ENCODE data around the gene CPVL.

CPVL gene

DNA sequence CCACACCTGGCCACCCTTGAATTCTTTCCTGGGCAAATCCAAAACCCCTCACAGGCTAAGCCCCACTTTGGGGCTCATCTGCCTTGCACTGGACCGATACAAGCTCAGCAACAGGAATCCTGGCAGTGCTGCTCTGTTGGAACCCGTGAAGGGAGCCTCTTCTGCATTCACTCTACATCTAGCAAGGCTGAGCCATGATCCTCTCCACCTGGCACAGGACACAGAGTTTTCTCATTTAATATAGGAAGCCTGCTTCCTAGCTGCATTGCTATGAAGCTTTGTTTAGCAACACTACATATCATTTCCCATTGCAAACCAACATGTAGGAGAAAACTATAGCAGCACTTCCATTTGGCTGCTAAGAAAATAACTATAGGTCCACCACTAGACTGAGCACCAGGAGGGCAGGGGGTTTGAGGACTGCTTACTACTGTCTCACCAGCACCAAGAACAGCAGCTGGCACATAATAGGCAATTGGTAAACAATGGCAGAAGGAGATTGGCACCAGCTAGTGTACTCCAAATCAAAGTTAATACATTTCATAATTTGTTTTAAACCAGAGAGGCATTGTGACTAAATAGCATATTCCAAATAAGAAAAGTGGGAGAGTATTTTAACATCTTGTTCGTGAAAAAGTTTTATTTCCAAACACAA lies 56.1 kb downstream of the CPVL start:
- no peak for FAIRE-seq

DNA sequence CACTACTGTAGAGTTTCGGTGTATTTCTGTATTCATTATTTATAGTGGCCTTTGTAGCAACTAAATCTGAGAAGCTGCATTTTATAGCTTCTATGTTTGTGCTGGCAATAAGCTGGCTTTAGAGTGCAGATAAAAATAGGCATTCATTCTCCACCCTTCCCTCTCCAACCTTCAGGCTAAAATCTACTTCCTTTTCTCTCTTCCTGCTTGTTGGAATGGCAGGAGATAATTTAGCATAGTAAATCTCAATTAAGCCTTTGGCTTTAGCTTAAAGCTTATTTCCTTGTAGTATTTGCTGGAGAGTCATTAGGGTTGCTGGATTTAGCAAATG lies 58.5 kb downstream of the CPVL start:
- no peak for FAIRE-seq

DNA sequence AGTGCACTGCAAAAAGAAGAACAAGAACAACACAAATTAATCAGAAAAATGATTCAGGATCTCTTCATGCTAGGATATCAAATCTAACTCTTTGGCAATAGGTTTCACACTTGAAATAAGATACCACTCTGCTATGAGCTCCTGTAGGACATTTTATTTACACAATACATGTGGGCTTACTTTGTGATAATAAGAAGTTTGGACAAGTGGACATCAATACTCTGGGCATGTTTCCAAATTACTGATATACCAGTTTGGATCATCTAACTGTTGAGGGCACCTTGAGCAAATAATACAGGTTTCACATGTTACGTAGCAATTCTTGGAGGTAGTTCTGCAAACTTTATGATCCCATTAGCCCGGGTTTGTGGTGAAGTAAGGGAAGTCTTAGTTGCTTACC lies 59.8 kb downstream of the CPVL start:
- no peak for FAIRE-seq

DNA sequence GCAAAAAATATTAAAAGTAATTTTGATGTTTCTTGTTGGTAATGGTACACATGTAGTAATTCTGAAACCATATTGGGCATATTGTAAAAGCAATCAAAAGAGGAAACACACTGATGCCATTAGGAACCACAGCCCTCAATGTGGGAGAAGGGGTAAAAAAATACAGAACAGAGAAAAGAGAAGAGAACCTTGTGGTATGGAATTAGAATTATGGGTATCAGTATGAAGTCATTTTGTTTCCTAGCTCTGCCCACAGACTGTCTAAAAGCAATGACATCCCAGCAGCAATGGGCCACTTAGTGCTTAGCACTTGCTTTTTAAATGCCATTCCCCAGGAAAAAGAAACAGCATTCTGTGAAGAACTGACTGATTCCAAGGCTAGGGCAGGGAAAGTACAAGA lies 61.5 kb downstream of the CPVL start:
- FAIRE-seq = no peak

DNA sequence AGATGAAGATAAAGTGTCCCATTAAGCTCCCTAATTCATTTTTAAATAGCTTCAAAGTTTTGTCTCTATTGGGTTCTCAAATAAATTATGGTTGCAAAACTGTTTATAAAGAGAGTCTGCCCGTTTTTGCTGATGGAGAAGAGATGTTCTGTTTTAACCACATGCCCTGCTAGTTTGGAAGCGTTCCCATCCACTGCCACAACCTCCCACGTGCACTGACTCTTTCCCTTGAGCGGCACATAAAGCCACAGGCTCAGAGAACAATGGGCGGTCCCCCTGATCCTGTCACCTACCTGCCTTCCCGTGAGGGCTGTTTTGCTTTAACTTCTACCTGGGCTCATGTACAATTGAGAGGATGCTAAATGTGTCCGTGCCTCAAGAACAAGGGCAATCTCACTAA lies 65.5 kb downstream of the CPVL start:
- no peak for FAIRE-seq

DNA sequence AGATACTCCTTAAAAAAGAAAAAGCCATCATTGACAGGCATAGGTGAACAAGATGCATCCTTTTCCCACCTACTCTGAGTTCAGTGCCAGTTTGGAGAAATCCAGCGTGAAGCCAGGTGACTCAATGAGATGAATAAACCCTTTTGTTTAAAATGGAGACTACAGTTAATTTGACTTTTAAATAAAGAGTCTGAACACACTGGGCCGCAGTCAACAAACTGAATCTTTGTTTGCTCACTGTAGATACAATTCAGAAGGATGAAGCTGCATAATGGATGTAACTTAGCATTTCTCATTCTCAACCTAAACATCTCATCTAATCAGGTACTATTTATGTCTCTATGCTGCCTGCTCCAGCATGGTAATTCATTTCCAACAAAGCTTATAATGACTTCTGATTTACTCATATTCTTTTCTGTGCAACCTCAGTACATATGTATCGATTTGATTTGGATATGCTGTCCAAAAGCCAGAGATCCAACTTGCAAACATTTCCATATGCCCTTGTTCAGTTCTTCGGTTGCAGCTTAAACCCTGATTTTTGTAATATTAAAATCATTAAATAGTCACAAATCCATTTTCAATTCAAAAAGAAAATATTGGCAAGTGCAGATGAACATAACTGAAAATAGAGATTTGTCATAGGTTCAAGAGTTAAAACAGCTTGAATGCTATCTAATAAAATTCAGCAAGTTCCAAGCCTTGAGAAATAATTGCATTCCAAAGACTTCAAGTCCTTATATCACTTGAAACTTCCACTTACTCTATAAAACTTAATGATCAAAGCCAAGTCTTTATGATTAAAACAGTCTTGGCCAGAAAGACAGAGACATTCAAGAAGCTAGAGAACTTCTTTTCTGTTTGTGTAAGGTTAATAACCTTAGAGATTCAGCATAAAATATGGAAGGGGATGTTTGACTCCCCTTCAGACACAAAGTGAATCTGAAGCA lies 67.8 kb downstream of the CPVL start:
- FAIRE-seq = no peak

DNA sequence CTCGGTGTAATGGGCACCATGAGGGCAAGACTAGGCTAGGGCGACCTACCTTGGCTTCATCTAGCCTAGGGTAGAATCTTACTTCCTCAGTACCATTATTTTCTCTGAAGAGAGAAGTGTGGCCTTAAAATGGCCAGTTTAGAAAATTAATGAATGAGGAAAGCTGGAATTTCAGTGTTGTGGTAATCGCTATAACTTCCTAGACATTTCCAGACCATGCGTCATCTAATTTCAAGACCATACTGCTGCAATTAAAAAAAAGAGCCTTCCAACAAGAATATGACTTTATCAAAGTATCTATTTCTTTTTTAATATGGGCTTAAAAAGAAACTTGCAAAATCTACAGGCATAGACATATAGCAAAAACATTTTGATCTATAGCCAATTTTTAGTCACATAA lies 68.5 kb downstream of the CPVL start:
- no peak for FAIRE-seq

DNA sequence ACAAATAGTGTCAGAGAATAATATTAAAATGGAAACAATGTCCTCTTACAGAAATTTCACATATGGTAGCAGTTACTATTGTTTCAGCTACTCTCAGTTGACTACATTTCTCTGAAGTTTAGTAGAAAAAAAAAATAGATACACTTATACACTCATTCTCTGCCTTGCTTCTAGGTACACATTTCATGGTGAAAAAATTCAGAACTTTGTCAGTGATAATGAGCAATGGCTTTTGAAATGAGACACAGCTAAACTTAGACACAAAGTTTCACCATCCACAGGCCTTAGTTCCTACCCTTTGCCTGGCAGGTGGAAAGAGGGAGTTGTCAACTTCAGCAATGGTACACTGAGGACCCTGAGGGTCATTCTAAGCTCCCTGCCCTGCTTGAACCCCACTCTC lies 69.2 kb downstream of the CPVL start:
- FAIRE-seq = no peak

DNA sequence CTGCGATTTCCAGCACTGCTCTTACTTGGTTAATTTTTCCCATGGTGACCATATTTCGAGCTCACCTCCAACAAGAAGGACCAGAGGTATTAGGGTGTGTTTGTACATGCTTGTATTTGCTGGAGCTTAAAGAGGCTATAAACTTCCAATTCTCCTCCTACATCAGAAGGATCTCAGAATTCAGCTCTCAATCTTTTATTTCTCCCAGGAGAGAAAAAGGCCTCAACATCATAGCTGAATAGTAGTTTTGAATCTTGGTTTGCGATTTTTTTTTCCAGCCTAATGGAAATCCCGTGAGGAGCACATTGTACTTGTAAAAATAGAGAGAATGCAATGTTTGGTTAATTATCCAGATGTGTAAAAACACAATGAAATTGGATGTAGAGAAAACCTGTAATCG lies 69.7 kb downstream of the CPVL start:
- no peak for FAIRE-seq

DNA sequence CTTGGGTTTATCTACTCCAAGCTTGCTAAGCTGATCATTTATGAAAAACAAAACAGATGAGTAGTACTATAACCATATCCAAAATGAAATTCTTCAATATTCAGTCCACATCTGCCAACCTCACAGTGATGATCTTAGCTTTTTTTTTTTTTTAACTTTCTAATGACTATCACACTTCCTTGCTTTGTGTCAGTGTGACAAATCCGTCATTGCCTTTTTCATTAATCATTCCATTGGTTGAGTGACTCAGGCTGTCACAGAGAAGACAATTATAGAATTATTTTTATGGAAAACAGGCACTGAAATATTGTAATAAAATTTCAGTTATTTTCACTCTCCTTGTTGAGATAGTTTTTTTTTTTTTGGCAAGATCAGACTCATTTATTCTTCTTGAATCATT lies 70.7 kb downstream of the CPVL start:
- no peak for FAIRE-seq

DNA sequence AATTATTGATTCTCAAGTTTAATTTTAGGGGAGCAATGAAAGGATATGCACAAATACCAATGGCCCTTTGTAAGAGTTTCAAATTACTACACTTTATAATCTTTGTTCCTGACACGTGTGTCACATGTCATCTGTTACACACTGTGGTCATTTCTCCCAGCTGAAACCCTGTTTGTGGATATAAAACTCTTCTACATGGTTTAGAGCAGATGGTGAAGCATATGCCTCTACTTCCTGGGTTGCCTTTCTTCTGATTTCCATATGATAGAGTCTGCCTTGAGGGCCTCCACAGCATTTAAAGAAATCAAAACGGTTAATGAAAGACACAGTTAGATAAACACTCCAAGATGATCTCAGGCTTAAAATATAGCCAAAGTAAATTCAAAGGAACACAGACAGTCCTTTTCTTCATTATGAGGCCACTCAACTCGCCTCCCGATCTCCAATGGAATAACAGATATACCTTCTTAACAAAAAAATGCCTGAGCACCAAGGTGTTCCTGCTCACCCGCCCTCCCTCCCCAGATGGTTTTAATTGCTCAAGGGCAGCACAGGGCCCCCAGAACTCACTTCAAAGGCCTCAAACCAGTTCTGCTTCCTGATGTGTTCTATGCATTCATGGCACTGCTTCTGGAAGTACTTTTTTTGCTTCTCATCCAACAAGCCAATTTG lies 75.0 kb downstream of the CPVL start:
- no peak for FAIRE-seq

DNA sequence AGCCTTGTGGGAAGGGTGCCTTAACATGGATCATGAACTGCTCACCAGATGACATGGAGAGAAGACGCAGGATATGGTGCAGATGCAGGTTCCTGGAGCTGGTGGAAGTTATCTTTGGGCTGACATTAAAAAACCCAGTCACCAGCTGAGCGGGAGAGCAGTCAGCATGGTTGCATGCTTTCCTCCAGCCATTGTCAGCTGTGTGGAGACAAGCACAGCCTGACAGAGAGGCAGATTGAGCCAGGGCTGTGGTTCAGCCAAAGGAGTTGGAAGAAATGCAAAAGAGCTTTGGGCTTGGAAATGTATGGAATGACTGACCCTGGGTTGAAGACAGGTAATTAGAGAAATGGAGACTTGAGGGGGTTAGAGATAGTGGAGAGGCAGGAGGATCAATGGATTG lies 79.7 kb downstream of the CPVL start:
- no peak for FAIRE-seq

DNA sequence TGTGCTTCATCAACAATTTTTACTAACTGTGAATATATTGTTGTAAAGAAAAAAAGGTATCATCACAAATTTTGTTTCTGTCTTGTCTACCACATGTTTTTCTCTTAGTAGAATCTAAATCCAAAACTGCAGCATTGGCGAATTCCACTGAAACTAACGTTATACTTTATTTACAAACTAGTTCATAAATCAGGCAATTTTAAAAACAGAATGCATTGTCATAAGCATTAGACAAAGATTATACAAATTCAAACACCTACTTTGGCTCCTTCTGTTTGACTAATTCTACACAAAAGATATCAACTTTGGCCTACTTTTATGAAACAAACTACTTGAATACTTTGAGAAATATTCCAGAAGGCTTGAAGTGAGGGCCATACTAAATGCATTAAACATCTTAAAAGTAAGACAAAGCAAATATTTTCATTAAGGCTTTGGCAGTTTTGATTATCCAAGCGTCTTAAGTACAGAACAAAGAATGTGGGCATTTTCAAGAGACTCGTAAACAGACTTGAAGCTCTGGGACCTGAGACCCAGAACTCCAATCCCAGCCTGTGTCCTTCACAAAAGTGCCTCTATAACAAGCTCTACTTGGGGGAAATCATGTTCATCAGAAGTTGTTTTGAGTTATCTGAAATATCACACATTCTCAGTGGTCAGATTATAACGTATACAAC lies 81.0 kb downstream of the CPVL start:
- FAIRE-seq = no peak

DNA sequence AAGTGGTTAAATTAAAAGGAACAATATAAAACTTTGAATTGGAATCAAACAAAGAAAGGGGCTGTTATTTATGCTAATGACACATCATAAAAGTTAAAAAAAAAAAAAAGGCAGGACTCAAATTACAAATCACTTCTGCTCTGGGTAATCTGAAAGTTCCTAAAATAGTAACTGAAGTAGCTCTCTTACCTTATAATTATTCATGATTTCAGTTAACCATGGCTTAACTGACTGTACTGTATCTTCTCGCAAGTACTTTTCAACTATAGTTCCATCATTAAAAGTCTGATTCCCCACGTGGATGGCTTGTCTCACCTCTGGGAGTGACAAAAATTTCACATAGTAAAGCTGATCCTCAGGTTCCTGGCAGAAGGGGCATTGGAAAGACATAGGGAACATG lies 82.5 kb downstream of the CPVL start:
- no peak for FAIRE-seq

DNA sequence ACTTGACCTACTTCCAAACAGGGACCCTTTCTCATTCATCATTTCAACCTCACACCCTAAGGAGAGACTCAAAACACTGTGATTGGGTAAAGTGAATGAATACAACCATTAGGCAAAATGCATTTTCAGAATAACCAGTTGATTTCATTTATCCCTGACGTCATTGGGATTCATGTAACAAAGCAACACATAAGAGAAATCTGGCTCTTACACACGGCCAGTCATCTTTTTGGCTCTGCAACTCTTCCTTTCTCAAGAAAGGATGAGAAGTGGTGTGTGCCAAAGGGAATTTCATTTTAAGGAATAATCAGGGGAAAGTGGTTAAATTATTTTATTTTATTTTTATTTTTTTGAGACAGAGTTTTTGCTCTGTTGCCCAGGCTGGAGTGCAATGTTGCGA lies 83.1 kb downstream of the CPVL start:
- no peak for FAIRE-seq

DNA sequence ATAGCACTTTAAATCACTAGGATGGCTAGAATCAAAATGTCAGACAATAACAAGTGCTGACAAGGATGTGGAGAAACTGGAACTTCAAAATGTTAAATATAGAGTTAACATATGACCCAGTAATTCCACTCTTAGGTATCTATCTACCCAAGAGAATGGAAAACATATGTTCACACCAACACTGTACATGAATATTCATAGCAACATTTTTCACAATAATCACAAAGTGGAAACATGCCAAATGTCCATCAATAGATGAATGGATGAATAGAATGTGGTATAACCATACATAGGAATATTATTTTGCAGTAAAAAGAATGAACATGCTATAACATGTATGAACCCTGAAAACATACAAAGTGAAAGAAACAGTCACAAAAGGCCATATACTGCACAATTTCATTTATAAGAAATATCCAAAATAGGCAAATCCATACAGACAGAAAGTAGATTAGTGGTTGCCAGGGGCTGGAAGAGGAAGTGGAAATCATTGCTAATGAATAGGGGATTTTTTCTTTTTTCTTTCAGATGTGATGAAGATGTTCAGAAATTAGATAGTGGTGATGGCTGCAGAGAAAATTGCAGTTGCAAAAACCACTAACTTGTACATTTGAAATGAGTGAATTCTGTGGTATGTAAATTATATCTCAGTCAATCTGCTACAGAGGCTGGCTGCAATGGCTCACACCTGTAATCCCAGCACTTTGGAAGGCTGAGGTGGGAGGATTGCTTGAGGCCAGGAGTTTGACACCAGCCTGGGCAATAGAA lies 93.0 kb downstream of the CPVL start:
- no peak for FAIRE-seq

DNA sequence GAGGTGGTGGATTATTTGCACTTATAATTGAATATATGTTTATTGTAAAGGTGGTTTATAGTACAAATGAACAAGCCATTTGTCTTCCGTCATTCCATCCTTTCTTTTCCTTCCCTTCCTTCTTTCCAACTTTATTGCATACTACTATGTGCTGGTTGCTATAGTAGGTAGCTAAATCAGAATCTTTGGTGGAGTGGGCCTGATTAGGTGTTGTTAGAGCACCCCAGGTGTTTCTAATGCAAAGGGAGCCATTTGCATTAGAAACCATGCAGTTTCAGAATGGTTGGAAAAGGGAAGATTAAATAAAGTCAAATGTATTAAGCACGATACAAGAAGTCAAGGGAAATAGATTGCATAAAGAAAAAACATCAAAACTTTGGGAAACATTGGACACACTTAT lies 99.4 kb downstream of the CPVL start:
- FAIRE-seq = no peak

DNA sequence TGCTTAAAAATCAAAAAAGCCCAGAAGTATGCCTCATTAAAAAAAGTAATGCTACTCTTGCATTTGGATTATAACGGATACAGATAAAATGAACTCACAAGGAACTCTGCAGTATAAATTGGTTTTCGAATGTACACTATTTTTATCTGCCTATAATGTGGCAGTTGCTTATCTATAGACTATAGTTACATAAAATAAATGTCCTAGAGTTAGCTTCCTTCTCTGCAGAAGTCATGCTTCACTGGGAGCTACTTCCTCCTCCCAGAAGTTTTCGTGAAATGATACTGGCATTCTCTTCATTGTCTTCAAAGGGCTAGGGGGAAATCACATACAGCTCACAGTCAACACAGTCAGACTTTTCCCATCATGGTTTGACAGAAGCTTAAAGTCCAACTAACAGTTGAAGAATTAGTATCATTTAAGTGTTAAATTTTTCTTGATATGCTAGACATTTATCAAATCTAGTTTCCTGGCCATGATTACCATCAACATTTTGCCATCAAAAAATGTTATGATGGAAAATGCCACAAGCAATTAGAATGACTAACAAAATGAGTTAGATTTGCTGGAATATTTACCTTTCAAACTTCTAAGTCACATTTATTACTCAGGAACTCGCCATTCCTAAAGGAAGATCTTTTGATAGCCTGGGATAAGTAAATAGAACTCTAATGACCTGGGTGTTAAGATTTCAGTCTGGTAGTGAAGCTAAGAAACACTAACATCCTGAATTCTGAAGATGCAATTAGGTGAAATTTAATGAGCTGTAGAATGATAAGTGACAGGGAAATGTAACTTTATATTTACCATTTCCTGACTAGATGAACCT lies 100.9 kb downstream of the CPVL start:
- FAIRE-seq = no peak

DNA sequence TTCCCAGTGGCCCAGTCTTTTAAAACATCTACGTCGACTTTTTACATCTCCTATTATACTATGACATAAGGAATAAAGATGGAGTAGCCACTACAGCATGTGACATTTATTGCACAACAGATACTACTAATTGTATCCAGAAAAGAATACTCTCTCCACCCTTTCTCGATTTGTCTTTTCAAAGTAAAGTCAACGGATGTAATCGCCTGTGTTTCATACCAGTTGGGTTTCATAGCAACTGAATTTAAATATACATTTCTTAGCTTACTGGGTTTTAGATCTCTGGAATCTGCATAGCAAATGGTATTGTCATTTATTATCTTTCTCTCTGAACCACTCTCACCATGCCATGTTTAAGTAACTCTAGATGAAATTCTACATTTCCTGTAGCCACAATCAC lies 101.8 kb downstream of the CPVL start:
- FAIRE-seq = no peak

DNA sequence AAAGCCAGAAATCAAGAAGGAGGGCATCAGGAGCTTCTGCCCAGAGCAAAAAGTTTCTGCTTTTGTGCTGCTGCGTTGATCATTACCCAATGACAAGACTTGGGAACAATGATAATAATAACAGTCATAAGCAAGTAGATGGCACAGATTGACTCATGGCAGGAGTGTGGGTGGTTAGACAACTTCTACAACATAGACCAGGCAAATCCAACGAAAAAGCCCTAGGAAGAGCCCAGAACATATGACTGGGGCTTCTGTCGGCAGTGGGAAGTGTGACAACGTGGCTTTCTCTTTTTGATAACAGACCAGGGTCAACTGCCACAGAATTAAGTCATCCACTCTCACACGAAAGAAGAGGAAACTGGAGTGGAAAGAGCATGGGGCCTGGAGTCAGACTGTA lies 102.8 kb downstream of the CPVL start:
- no peak for FAIRE-seq

DNA sequence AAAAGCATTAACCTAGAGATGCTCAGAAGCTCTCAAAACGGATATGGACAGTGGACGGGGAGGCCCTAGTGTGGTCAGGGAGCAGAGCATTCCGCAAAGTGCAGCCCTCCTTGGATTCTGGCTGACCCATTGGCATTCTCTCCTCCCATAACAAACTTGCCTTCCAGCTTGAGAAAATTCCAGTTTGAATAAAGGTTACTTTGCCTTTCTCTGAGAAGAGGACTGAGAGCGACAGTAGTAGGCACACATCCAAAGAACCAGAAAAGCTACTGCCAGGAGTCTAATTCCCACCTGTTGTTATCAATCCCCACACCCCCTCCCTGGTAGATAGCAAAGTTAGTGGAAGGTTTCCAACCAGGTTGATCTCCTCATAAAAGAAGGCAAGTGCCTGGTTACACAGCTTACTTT lies 103.5 kb downstream of the CPVL start:
- no peak for FAIRE-seq

DNA sequence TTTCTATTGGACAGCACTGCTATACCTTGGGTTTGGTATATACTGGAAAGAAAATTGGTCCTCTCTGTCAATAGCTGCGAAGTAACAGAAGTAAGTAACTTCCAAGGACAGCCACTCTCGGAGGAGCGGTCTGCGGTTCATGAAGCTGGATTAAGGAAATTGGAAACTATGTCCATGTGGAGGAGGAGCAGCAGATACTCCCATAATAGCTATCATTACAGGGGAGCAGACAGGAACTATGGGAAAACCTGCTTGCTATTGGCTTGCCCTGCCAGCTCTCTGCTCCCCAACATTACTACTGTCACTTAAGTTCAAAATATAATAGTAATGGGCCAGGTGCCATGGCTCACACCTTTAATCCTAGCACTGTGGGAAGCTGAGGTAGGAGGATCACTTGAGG lies 104.3 kb downstream of the CPVL start:
- no peak for FAIRE-seq

Measured in endometrium (tissue), 2 donors.